NCI-H2227 (cell line): ENCODE data around the gene RPL12.

ENCODE experiments used
- DNase-seq: peaks from one replicate; lab custom pipeline; 2025; ENCODE audit not compliant: unreplicated experiment; lab: John Stamatoyannopoulos, UW

Gene RPL12

DNA sequence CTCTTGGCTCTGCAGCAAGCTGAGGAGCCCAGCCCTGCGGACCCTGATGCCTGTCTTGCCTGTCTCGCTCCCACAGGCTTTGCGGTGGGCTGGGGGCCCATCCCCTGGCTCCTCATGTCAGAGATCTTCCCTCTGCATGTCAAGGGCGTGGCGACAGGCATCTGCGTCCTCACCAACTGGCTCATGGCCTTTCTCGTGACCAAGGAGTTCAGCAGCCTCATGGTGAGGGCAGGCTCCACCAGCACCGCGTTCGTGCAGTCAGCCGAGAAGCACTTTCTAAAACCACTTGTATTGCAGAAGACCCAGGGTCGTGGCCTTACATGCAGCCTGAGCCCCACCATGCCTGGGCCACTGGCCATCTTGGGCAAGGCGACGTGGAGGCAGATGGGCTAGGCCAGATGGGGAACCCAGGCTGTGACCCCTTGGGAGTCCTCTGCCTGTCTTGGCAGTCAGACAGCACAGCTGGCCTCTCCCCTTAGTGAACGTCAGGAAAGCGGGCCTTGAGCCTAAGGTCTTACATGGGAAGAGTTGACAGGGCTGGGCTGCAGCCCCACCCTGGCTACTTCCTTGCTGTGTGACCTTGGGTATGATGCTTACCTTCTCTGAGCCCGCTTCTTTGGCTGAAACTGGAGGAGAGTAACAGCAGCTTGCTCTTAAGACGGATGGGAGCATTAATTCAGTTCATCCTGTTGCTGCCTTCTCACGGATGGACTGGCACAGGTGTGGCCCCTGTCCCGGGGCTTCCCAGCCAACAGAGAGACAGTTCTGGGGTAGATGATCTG, 45.7 kb downstream of the RPL12 start:
- DNase-seq, result no peak

DNA sequence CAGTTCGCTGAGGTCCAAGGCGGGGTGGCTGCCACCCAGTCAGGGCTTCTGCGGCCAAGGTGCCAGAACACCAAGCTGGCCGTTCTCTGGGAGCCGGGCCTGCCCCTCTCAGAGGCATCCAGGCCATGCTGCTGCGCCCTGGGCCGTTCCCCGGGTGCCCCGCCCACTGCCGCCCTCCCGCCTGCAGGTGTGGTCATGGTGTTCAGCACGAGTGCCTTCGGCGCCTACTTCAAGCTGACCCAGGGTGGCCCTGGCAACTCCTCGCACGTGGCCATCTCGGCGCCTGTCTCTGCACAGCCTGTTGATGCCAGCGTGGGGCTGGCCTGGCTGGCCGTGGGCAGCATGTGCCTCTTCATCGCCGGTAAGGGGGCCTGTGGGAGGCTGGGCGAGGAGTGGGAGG, 46.6 kb downstream of the RPL12 start:
- DNase-seq, result no peak

DNA sequence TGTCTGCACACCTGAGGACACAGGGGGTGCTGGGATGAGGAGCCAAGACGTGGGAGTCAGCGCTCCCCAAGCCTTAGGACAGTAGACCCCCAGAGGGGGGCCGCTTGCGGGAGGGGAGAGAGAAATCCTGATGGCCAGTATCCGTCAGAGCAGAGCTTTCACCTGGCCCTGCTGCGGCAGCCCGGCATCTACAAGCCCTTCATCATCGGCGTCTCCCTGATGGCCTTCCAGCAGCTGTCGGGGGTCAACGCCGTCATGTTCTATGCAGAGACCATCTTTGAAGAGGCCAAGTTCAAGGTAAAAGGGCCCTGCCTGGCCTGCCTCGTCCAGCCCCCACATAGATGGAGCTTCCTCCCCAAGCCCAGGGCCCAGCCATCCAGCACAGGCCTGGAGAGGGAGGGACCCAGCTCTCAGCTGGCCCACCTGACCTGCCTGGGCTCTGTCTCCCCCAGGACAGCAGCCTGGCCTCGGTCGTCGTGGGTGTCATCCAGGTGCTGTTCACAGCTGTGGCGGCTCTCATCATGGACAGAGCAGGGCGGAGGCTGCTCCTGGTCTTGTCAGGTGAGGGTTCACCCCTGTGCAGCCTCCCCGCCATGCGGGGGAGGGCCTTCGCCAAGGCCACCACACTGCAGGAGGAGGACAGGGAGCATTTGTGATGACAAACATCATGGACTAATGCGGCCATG, 47.6 kb downstream of the RPL12 start:
- DNase-seq, result no peak

DNA sequence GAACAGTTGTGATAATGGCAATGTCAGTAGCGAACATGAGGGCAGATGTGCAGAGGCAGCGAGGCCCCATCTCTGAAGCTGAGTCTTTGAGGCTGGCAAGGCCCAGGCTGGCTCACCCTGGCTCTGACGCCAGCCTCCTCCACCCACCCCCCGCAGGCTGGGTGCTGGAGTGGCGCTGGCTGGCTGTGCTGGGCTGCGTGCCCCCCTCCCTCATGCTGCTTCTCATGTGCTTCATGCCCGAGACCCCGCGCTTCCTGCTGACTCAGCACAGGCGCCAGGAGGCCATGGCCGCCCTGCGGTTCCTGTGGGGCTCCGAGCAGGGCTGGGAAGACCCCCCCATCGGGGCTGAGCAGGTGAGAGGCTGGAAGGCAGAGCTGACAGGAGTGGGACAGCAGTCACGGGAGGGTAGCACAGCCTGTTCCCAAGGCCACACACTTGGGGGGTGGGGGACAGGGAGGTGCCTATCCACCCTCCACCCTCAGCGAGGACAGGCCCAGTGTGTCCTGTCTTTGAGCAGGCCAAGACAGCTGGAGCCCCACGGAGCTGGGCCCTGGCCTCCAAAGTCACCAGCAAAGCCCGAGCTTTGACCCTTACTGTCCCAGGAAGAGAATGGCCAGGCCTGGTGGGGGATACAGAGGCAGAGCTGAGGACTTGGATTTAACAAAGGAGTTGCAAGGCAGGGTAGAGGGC, 48.7 kb downstream of the RPL12 start:
- DNase-seq, result no peak

DNA sequence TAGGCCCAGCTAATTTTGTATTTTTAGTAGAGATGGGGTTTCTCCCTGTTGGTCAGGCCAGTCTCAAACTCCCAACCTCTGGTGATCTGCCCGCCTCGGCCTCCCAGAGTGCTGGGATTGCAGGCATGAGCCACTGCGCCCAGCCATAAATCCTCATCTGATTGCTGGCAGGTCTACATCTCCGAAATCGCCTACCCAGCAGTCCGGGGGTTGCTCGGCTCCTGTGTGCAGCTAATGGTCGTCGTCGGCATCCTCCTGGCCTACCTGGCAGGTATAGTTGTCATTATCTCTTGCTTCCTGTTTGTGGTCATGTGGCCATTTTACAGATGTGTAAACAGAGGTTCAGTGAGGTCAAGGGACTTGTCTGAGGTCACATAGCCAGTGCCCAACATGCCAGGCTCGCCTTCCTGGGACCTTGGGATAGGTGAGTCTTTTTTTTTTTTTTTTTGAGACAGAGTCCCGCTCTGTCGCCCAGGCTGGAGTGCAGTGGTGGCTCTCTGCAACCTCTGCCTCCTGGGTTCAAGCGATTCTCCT, 51.4 kb downstream of the RPL12 start:
- no peak for DNase-seq

DNA sequence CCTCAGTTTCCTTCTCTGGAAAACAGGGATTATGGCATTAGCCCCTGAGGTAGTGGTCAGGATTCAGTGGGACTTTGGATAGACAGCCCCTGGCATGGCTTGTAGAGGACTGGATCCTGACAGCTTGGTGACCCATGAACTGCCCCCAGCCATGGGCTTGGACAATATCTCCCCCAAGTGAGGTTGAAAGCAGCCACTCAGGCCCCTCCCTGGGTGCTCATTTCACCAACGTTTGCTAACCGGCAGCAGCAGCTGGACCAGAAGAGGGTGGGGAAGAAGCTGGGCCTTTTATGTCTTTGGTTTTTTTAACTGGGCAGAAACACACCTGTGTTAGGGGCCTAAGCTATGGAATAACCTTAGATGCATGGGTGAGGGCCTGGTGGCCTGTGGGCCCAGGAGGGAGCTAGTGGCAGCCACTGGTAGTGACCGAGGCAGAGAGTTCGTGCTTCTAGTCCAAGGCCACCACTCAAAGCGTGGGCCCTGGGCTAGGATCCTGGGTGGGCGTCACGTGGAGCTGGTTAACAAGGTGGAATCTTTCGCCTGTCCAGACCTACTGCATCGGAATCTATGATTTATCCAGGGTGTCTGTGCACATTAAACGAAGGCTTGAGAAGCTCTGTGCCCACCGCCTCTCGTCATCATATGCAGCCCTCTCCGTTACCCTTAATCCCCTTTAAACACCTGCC, 52.3 kb downstream of the RPL12 start:
- DNase-seq, result no peak

DNA sequence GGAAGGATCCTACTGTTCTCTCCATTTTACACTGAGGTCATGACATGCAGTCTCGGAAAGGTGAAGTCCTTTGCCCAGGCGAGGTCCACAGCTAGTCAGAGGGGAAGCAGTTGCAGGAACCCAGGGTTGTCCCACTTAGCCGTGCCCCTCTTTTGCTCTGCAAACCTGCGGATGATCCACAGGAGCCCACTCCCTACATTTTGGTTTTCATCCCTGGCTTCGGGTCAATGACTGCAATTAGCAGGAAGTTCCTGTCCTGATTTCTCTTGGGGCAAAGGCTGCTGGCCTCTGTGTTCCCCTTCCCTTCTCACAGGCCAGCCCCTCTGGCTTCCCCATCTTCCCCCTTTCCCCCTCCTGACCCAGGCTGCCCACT, 52.9 kb downstream of the RPL12 start:
- no peak for DNase-seq
